Stromal cell of bone marrow (primary cell): ENCODE measurements around the gene CCNJ.
"Not testable (repeated sequence)": the region's sequence is repeated elsewhere in the genome, so short reads cannot be mapped to it uniquely, and the experiment has no call there.

ENCODE experiments used
- DNase-seq: peaks from one replicate; pipeline ENCODE4 v3.0.0-alpha.2; 2012; ENCODE audit warnings: low read depth

CCNJ gene

GRCh38 chr10:96043033-96043892, at the start of gene CCNJ:
CCNJ (plus strand) TSS chr10:96043583; CDS start chr10:96044394, 811 bp downstream.
- DNase-seq, result peak; percentile 80

GRCh38 chr10:95994376-95994775, 49.0 kb upstream of the CCNJ start:
- not testable (repeated sequence) for DNase-seq

GRCh38 chr10:95998255-95998784, 45.1 kb upstream of the CCNJ start:
- DNase-seq, result no peak

- DNase-seq, result no peak
Observed at GRCh38 chr10:96013956-96014355, 29.4 kb upstream of the CCNJ start.

GRCh38 chr10:96014473-96015102, 28.8 kb upstream of the CCNJ start:
- no peak for DNase-seq

- peak; percentile 21 for DNase-seq
Observed at GRCh38 chr10:96017191-96017687, 26.1 kb upstream of the CCNJ start.

- DNase-seq, result no peak
Observed at GRCh38 chr10:96021332-96021731, 22.1 kb upstream of the CCNJ start.

- no peak for DNase-seq
Observed at GRCh38 chr10:96022739-96023138, 20.6 kb upstream of the CCNJ start.

GRCh38 chr10:96023168-96023567, 20.2 kb upstream of the CCNJ start:
- DNase-seq, result no peak

GRCh38 chr10:96025566-96025965, 17.8 kb upstream of the CCNJ start:
- no peak for DNase-seq

GRCh38 chr10:96034625-96035024, 8.8 kb upstream of the CCNJ start:
- no peak for DNase-seq

- no peak for DNase-seq
Observed at GRCh38 chr10:96038476-96039387, 4.7 kb upstream of the CCNJ start.

GRCh38 chr10:96041146-96041545, 2.2 kb upstream of the CCNJ start:
- DNase-seq, result no peak

GRCh38 chr10:96043893-96044715, 721 bp downstream of the CCNJ start:
- peak; percentile 6 for DNase-seq

GRCh38 chr10:96044736-96045135, 1.4 kb downstream of the CCNJ start:
- DNase-seq, result peak; percentile 8

- no peak for DNase-seq
Observed at GRCh38 chr10:96046546-96046945, 3.2 kb downstream of the CCNJ start.

- no peak for DNase-seq
Observed at GRCh38 chr10:96047004-96047649, 3.7 kb downstream of the CCNJ start.

- DNase-seq, result not testable (repeated sequence)
Observed at GRCh38 chr10:96047925-96048324, 4.5 kb downstream of the CCNJ start.

GRCh38 chr10:96049340-96049739, 6.0 kb downstream of the CCNJ start:
- no peak for DNase-seq

GRCh38 chr10:96053985-96054384, 10.6 kb downstream of the CCNJ start:
- DNase-seq, result no peak
